T-helper 22 cell (primary cell): ENCODE results near the gene CPSF3.

Experiments used
- DNase-seq: peaks from one replicate; pipeline ENCODE4 v3.0.0-alpha.2; 2020; ENCODE audit warnings: low read depth

Gene CPSF3

GRCh38 chr2:9423100-9423921 is at the start of gene CPSF3, which contains the start of gene ITGB1BP1:
TSS of gene CPSF3 (plus strand) at chr2:9423654. CDS start at chr2:9423774, 120 bp downstream.
TSS of gene ITGB1BP1 (minus strand) at chr2:9423528. CDS start at chr2:9418697, 4,831 bp downstream.
- DNase-seq: peak; percentile 92

DNA sequence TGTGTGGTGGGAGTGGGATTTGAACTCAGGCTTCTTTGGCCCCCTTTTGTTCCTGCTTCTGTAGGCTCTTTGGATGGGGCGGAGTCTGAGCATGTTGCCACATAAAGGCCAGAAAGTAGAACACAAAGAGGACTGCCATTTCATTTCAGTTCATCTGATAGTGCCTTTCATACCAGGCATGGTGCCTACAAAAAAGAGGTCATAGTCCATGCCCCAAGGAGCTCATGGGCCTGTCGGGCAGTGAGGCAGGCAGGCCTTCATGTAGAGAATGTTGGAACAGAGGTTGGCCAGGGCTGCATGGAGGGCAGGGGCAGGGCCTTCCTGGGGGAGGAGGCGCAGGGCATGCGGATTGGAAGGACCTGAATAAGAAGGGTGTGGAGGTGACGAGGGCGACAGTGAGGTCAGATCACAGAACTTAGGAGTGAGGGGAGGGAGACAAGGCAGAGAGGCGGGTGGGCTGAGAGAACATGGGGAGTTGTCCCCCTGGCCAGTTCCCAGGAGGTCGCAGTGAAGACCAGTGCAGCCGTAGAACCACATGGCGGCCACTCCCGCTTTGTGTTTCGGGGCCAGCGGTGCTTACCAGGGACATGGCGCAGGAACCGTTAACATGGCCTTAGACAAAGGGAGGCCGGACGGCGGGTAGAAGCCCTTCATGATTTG is 49.3 kb upstream of the CPSF3 start:
- no peak for DNase-seq

- no peak for DNase-seq
Measured at GRCh38 chr2:9375857-9376428, 47.5 kb upstream of the CPSF3 start.

- DNase-seq: no peak
Measured at GRCh38 chr2:9377461-9378097, 45.9 kb upstream of the CPSF3 start.

GRCh38 chr2:9378433-9379390 is 44.7 kb upstream of the CPSF3 start:
- DNase-seq: no peak

GRCh38 chr2:9379391-9379755 is 44.1 kb upstream of the CPSF3 start:
- no peak for DNase-seq

DNA sequence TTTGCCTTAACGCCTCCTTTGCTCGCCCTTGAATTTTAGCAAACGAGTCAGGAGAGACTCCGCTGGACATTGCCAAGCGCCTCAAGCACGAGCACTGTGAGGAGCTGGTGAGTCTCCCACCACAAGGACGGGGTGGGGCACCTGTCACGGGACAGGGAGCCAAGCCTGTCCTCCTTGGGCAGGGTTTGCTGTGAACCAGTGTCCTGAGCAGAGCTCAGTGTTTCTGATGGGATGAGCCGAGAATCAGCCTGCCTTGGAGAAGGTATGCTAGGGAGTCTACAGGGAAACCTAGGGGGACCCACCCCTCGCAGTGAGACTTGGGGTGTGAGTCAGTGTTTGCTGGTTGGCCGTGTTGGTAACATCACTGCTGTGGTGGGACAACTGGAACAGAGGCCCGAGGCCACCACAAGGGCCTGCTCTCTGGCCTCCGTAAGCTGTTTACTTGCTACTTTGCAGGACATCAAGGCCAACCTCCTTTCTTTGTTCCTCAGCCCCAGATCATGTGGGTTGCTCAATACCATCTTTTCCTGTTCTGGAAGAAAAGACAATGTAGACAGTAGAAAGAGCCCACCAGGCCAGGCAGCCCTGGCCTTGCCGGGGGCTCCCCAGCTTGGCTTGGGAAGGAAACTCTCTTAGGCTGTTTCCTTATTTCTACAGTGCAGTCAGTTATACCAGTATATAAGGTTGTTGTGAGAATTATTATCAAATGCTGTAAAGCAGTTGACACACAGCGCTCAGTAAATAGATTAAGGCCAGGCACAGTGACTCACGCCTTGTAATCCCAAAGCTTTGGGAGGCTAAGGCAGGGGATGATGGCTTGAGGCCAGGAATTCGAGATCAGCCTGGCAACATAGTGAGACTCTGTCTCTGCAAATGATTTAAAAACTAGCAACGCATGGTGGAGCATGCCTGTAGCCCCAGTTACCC is 42.5 kb upstream of the CPSF3 start:
- no peak for DNase-seq

GRCh38 chr2:9382604-9383235 is 40.7 kb upstream of the CPSF3 start:
- no peak for DNase-seq

- no peak for DNase-seq
Measured at GRCh38 chr2:9384521-9384920, 38.9 kb upstream of the CPSF3 start.

DNA sequence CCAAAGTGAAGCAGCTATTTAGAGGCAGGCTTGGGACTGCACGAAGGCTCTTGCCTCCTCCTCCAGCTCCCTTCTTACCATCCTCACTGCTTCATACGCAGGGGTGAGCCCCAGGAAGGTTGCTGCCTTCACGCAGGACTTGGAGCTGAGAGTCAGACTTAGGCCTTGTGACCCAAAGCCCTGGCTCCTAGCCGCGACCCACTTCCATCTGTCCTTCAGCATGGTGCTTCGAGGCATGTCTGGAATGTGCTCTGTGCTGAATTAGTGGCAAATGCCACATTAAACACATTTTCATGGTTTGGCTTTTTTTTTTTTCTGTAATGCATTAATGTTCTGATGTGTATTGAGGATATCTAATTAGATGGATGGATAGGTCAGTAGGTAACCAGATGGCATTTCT is 37.6 kb upstream of the CPSF3 start:
- DNase-seq: no peak

DNA sequence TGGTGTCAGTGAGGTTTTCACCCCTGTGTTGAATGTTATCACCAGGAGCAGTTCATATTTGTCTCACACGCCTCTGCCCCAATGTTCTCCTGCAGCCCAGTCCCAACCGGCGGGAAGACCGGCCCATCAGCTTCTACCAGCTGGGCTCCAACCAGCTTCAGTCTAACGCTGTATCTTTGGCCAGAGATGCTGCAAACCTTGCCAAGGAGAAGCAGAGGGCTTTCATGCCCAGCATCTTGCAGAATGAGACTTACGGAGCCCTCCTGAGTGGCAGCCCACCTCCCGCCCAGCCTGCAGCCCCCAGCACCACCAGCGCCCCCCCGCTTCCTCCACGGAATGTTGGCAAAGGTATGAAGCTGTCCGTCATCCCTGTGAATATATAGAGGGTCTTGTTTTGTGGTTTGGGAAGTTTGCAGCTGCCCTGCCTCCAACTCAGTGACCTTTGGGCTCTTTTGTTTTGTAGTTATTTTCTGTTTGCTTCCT is 35.2 kb upstream of the CPSF3 start:
- no peak for DNase-seq

DNA sequence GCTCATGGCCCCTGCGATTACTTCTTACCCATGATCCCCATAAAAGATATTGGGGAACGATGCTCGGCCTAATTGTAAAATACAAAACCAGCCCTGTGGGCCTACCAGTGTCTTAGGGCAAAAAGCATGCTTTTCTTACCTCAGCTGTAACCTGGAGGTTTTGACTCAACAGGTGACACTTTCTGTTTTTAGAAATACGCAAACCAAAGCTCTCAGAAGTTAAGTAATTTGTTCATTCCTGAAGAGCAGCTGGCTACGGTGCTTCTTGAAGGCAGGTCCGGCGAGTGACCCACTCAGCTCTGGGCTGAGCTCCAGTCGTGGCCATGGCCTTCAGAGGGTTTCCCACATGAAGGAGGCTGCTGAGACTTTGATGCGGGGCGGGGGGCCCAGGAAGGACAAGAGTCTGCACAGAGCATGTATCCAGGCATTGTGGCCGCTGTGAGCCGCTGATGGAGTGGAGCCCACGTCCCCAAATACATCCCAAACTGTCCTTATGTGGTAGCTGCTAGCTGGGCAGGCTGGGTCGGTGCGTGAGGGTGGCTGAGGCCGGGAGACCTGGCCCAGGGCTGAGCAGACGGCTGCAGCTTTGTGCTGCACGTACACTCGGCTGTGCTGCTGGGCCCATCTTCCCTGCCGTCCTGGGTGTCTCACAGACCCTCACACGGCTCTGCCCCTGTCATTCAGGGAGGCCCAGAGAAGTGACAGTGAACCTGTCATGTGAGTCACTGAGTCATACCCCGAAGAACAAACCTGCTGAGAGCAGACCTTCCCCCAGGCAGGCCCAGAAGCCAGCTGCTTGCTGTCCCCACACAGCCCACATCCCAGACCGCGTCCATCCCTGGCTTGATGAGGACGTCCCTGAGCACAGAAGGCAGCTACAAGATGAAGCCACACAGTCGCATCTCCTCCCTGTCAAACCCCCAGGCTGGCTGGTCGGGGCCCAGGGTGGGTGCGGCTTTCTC is 34.2 kb upstream of the CPSF3 start:
- DNase-seq: no peak

DNA sequence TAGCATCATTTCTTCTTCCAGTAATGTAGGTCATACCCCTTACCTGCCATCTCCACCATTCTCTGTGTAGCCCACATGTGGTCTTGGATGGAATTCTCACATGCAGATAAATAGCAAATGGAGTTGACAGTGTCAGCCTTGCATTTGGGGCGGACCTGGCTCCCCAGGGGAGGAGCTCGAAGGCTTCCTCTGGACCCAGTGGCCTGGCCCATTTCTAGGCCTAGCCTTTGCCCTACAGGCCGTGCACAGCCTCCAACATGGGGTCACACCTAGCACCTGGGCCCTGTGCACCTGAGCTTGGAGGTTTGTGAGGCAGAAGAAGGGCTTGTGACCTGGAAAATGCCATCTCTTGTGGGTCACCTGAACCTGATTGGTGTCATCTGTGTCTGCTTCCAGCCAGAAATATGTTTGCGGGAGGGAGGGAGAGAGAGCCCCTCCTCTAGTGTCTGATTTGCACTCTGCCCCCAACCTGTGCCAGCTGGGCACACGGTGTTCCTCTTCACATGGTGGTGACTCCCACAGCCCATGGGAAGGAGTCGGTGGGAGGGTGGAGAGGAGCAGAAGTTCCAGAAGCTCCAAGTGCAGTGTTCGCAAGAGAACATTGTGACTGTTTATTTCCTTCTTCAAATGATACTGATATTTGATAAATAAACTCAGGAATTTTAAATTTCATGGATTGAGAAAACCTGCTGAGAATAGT is 33.2 kb upstream of the CPSF3 start:
- no peak for DNase-seq

DNA sequence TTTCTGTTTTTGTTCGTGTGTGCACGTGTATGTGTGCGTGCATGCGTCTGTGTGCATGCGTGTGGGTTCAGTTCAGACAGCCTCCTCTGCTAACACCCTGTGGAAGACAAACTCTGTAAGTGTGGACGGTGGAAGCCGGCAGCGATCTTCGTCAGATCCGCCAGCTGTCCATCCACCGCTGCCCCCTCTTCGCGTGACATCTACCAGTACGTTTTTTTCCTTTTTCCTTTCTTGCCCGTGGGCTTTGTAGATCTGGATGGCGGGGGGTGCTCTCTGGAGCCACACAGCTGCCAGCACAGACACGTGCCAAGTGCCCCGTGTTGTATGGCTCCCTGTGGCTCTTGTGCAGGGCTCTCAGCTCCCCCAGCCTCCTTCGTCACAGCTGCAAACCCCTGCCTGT is 32.5 kb upstream of the CPSF3 start:
- DNase-seq: no peak

DNA sequence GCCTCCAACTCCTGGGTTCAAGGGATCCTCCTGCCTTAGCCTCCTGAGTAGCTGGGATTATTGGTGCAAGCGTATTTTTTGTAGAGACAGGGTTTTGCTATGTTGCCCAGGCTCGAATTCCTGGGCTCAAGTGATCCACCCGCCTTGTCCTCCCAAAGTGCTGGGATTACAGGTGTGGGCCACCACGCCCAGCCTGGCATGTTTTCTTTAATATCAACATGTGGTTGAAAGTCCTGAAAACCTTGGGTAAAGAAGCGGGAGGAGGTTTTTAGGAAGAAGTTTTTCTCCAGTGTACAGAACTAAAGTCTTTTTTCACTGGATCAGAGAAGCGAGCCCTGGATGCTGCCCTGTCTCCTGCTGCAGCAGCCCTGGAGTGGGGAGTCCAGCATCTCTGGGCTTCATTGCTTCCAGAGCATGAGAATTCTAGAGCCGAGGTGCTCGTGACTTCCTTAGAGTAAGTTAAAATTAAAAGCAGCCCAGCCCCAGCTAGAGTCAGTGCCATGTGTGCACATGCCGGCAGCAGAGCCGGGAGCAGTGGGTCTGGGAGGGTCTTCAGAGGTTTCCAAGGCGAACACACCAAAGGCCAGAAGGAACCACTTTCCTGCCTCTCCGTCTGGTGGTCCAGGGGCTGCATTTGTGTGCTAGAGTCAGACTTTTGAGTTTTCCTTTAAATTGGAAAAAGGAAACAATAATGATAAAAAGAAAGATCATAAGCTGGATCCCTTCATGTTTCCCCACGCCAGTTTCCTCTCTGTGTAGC is 31.3 kb upstream of the CPSF3 start:
- DNase-seq: no peak

- no peak for DNase-seq
Measured at GRCh38 chr2:9392898-9393765, 30.3 kb upstream of the CPSF3 start.
